HCT116 (cell line): ENCODE measurements around the gene GNB1L. TPM values are rescaled to one million over a fixed set of nuclear protein-coding genes. Genes with fewer than 3 reads are reported as not detected.

ENCODE experiments used
- ATAC-seq: fragments of 200-7000 bp; cut with Tn5 transposase; 2 replicates; pipeline ENCODE4 v1.9.1; 2020; ENCODE audit warnings: mild to moderate bottlenecking, moderate library complexity
- BruUV-seq: library from RNA; stranded (reverse); fragments of 400-500 nt; replicated peaks from 2 replicates; lab custom pipeline; 2021; lab: Mats Ljungman, UMichigan
- CTCF ChIA-PET: fragments of 300-600 bp; sonication (Branson Sonifier 250); formaldehyde crosslinking; loops from one replicate; lab custom pipeline; 2021; ENCODE audit warnings: antibody characterized with exemption; lab: Charles Lee
- POLR2A ChIA-PET: fragments of 300-600, 350-600 bp; sonication (Branson Sonifier 250); formaldehyde crosslinking; loops from one replicate; lab custom pipeline; 2021; ENCODE audit warnings: antibody characterized with exemption; lab: Charles Lee
- RAD21 ChIA-PET, 2 experiments: fragments of 300-600 bp; sonication (Branson Sonifier 250); formaldehyde crosslinking; loops; one replicate each; lab custom pipeline; 2023; ENCODE audit warnings: low total read pairs in 2 of 2; ENCODE audit not compliant: uncharacterized antibody in 2 of 2, unreplicated experiment in 2 of 2, low non-redundant PET in 1 of 2; lab: Charles Lee
- DNase-seq: peaks from one replicate; pipeline ENCODE4 v3.0.0-alpha.2; 2010; ENCODE audit warnings: low read depth, low spot score
- H2AFZ ChIP-seq: fragments of 200-600 bp; shearing (Covaris generic), sonication (generic); 2 replicates; pipeline ENCODE4 v1.6.1; 2017; ENCODE audit warnings: low read depth, mixed run types, mixed read lengths, antibody characterized with exemption, low read length; ENCODE audit not compliant: poor library complexity, severe bottlenecking
- H3K27ac ChIP-seq: 2 replicates; pipeline ENCODE4 v1.5.1; 2012; ENCODE audit warnings: low read depth, low read length
- H3K27me3 ChIP-seq: fragments of 200-600 bp; sonication (generic); 2 replicates; pipeline ENCODE4 v1.6.1; 2016; ENCODE audit warnings: mixed run types, low read length, mixed read lengths; ENCODE audit not compliant: insufficient read depth
- H3K36me3 ChIP-seq, 2 experiments: fragments of 200-500 bp in 1 of 2; fragments of 200-600 bp in 1 of 2; sonication (Bioruptor generic) in 1 of 2; sonication (generic) in 1 of 2; 2 replicates each; pipeline versions ENCODE4 v1.5.1 to v1.6.1; 2014 to 2016; ENCODE audit warnings: low read length in 2 of 2, inconsistent platforms in 1 of 2, mixed read lengths in 1 of 2, mixed run types in 1 of 2; ENCODE audit not compliant: insufficient read depth in 2 of 2, control insufficient read depth in 1 of 2
- H3K4me1 ChIP-seq, 2 experiments: fragments of 200-600 bp in 1 of 2; sonication (generic) in 1 of 2; 2 replicates each; pipeline versions ENCODE4 v1.5.1 to v1.6.1; 2012 to 2017; ENCODE audit warnings: low read length in 2 of 2, inconsistent platforms in 1 of 2, mild to moderate bottlenecking in 1 of 2, mixed read lengths in 1 of 2, mixed run types in 1 of 2, moderate library complexity in 1 of 2; ENCODE audit not compliant: insufficient read depth in 2 of 2, control insufficient read depth in 1 of 2
- H3K4me2 ChIP-seq: fragments of 200-600 bp; sonication (generic); 2 replicates; pipeline ENCODE4 v1.6.1; 2017; ENCODE audit warnings: mixed run types, low read length, mixed read lengths
- H3K4me3 ChIP-seq, 2 experiments: fragments of 200-600 bp in 1 of 2; sonication (generic) in 1 of 2; replicated peaks in 1 of 2; 2 replicates each; pipeline ENCODE4 v1.5.1; 2011 to 2016; ENCODE audit warnings: low read length in 2 of 2, control low read depth in 1 of 2, low read depth in 1 of 2, mild to moderate bottlenecking in 1 of 2, mixed read lengths in 1 of 2, mixed run types in 1 of 2
- H3K79me2 ChIP-seq: fragments of 200-600 bp; sonication (generic); 2 replicates; pipeline ENCODE4 v1.6.1; 2017; ENCODE audit warnings: mild to moderate bottlenecking, mixed run types, low read length, moderate library complexity, mixed read lengths; ENCODE audit not compliant: insufficient read depth
- H3K9ac ChIP-seq: fragments of 200-600 bp; sonication (generic); 2 replicates; pipeline ENCODE4 v1.6.1; 2016; ENCODE audit warnings: low read length, mixed read lengths
- H3K9me2 ChIP-seq: fragments of 200-600 bp; sonication (generic), shearing (Covaris generic); 2 replicates; pipeline ENCODE4 v1.6.1; 2017; ENCODE audit warnings: mixed run types, mild to moderate bottlenecking, moderate library complexity; ENCODE audit not compliant: insufficient read depth
- H3K9me3 ChIP-seq, 2 experiments: fragments of 200-500 bp in 1 of 2; fragments of 200-600 bp in 1 of 2; sonication (Bioruptor generic) in 1 of 2; sonication (generic) in 1 of 2; 2 replicates each; pipeline ENCODE4 v1.6.1; 2014 to 2017; ENCODE audit warnings: low read length in 2 of 2, mixed read lengths in 2 of 2, inconsistent platforms in 1 of 2, low read depth in 1 of 2, mild to moderate bottlenecking in 1 of 2, mixed run types in 1 of 2, moderate library complexity in 1 of 2; ENCODE audit not compliant: control insufficient read depth in 1 of 2, insufficient read depth in 1 of 2
- H4K20me1 ChIP-seq: fragments of 200-600 bp; sonication (generic), shearing (Covaris generic); 2 replicates; pipeline ENCODE4 v1.6.1; 2017; ENCODE audit warnings: mixed run types, mild to moderate bottlenecking, moderate library complexity; ENCODE audit not compliant: insufficient read depth
- CBX3 ChIP-seq: IDR thresholded peaks from 2 replicates; pipeline ENCODE4 v1.6.1; 2012; ENCODE audit warnings: low read depth
- CEBPB ChIP-seq: IDR thresholded peaks from 2 replicates; pipeline ENCODE4 v1.6.1; 2012; ENCODE audit warnings: low read depth
- EZH2 ChIP-seq: fragments of 200-600 bp; sonication (generic); IDR thresholded peaks from 2 replicates; pipeline ENCODE4 v1.6.1; 2017; ENCODE audit warnings: antibody characterized with exemption, mixed run types
- EZH2phosphoT487 ChIP-seq: fragments of 200-600 bp; IDR thresholded peaks from 2 replicates; pipeline ENCODE4 v1.6.1; 2018; ENCODE audit warnings: antibody characterized with exemption, borderline replicate concordance
- FOSL1 ChIP-seq: IDR thresholded peaks from 2 replicates; pipeline ENCODE4 v1.6.1; 2012; ENCODE audit warnings: low read depth
- POLR2A ChIP-seq: IDR thresholded peaks from 2 replicates; pipeline ENCODE4 v1.7.0; 2011; ENCODE audit warnings: borderline replicate concordance; ENCODE audit not compliant: insufficient read depth, insufficient read length; ENCODE audit errors: extremely low read depth
- SIN3A ChIP-seq: IDR thresholded peaks from 2 replicates; pipeline ENCODE4 v1.6.1; 2012; ENCODE audit warnings: low read depth
- SP1 ChIP-seq: IDR thresholded peaks from 2 replicates; pipeline ENCODE4 v1.6.1; 2012; ENCODE audit warnings: low read depth
- SRF ChIP-seq: IDR thresholded peaks from 2 replicates; pipeline ENCODE4 v1.6.1; 2012; ENCODE audit warnings: low read depth
- TCF7L2 ChIP-seq: IDR thresholded peaks from 2 replicates; pipeline ENCODE4 v1.7.0; 2011; ENCODE audit warnings: borderline replicate concordance, inconsistent platforms; ENCODE audit not compliant: insufficient read depth, insufficient read length; ENCODE audit errors: extremely low read depth
- ZNF274 ChIP-seq: fragments of 200-500 bp; sonication (Bioruptor generic); IDR thresholded peaks from 2 replicates; pipeline ENCODE4 v1.6.1; 2014; ENCODE audit warnings: mild to moderate bottlenecking, low read depth, low read length, inconsistent platforms
- intact Hi-C: fragments of 100-400 bp; cut with micrococcal nuclease; formaldehyde crosslinking; loops from 2 replicates; pipeline ENCODE4 v1.10.0; 2022
- total RNA-seq: library from RNA; stranded (reverse); gene quantifications from one replicate; pipeline ENCODE4 v1.2.1, GENCODE V29; 2021; ENCODE audit not compliant: unreplicated experiment
- TF ChIP-seq, protein P1 (sequence below): IDR thresholded peaks from 2 replicates; pipeline ENCODE4 v1.6.1; 2011; ENCODE audit warnings: mild to moderate bottlenecking, low read length, moderate library complexity; ENCODE audit not compliant: insufficient replicate concordance; ENCODE audit errors: extremely low read depth
- TF ChIP-seq, protein P2 (sequence below): IDR thresholded peaks from 2 replicates; pipeline ENCODE4 v1.6.1; 2012
- TF ChIP-seq, protein P3 (sequence below): IDR thresholded peaks from 2 replicates; pipeline ENCODE4 v1.6.1; 2012; ENCODE audit warnings: low read depth
- TF ChIP-seq, protein P4 (sequence below), 3 experiments: fragments of 200-600 bp in 1 of 3; sonication (generic) in 1 of 3; IDR thresholded peaks in 2 of 3; conservative IDR thresholded peaks in 1 of 3; 2 replicates each; pipeline ENCODE4 v1.5.1; 2012 to 2017; ENCODE audit warnings: low read depth in 2 of 3, low read length in 2 of 3, antibody characterized with exemption in 1 of 3, borderline replicate concordance in 1 of 3, control low read depth in 1 of 3, mild to moderate bottlenecking in 1 of 3, mixed read lengths in 1 of 3, mixed run types in 1 of 3, moderate library complexity in 1 of 3; ENCODE audit not compliant: insufficient read depth in 1 of 3
- TF ChIP-seq, protein P5 (sequence below): IDR thresholded peaks from 2 replicates; pipeline ENCODE4 v1.6.1; 2012

The GNB1L gene
- total RNA-seq, 1 experiment from 2014 or later, result 12.1 TPM

DNA sequence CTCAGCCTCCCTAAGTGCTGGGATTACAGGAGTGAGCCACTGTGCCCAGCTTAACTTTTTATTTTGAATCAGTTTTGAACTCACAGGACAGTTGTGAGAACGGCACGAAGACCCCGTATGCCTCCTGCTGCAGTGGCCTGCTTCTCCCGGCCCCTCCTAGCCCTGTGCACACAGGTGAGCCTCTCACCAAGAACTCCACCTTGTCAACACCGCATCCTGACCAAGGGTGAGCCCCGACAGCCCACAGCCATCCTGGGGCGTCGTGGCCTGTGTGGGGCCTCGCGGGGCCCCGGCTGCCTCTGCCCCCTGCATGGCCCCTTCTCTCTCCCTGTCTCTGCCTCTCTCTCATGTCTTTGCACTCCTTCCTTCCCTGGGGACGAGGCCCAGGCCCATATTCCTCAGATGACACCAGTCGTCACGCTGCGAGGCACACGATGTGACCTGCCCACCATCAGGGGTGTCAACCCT lies 38.8 kb downstream of the GNB1L start:
- intact Hi-C loops, result no loop called here
- Histone ChIP-seq H3K4me1 (no peaks in the 10 kb centered on the region), H3K79me2 (no peaks in the 10 kb centered on the region), H2AFZ (no peak overlapping the region), H3K4me3 (no peak overlapping the region), H3K27ac (no peak overlapping the region), H3K27me3 (no peaks in the 10 kb centered on the region), H3K36me3 (no peaks in the 10 kb centered on the region), H3K9me3 (no peaks in the 10 kb centered on the region), H3K9me2 (no peaks in the 10 kb centered on the region), H4K20me1 (no peaks in the 10 kb centered on the region), H3K4me2 (no peak overlapping the region), H3K9ac (no peak overlapping the region)
- ChIA-PET RAD21 (no interaction called here), POLR2A (no interaction called here), CTCF (no interaction called here)
- BruUV-seq, result no TSS peak
- DNase-seq, result no peak
- TF ChIP-seq, protein P1, sequence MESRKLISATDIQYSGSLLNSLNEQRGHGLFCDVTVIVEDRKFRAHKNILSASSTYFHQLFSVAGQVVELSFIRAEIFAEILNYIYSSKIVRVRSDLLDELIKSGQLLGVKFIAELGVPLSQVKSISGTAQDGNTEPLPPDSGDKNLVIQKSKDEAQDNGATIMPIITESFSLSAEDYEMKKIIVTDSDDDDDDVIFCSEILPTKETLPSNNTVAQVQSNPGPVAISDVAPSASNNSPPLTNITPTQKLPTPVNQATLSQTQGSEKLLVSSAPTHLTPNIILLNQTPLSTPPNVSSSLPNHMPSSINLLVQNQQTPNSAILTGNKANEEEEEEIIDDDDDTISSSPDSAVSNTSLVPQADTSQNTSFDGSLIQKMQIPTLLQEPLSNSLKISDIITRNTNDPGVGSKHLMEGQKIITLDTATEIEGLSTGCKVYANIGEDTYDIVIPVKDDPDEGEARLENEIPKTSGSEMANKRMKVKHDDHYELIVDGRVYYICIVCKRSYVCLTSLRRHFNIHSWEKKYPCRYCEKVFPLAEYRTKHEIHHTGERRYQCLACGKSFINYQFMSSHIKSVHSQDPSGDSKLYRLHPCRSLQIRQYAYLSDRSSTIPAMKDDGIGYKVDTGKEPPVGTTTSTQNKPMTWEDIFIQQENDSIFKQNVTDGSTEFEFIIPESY, result no peak
- TF ChIP-seq SRF (no peak), POLR2A (no peak), EZH2phosphoT487 (no peak), SP1 (no peak), CEBPB (no peak), SIN3A (no peak), TCF7L2 (no peak), FOSL1 (no peak), CBX3 (no peak), ZNF274 (no peak), EZH2 (no peak)
- TF ChIP-seq, protein P2, sequence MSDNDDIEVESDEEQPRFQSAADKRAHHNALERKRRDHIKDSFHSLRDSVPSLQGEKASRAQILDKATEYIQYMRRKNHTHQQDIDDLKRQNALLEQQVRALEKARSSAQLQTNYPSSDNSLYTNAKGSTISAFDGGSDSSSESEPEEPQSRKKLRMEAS, result no peak
- TF ChIP-seq, protein P3, sequence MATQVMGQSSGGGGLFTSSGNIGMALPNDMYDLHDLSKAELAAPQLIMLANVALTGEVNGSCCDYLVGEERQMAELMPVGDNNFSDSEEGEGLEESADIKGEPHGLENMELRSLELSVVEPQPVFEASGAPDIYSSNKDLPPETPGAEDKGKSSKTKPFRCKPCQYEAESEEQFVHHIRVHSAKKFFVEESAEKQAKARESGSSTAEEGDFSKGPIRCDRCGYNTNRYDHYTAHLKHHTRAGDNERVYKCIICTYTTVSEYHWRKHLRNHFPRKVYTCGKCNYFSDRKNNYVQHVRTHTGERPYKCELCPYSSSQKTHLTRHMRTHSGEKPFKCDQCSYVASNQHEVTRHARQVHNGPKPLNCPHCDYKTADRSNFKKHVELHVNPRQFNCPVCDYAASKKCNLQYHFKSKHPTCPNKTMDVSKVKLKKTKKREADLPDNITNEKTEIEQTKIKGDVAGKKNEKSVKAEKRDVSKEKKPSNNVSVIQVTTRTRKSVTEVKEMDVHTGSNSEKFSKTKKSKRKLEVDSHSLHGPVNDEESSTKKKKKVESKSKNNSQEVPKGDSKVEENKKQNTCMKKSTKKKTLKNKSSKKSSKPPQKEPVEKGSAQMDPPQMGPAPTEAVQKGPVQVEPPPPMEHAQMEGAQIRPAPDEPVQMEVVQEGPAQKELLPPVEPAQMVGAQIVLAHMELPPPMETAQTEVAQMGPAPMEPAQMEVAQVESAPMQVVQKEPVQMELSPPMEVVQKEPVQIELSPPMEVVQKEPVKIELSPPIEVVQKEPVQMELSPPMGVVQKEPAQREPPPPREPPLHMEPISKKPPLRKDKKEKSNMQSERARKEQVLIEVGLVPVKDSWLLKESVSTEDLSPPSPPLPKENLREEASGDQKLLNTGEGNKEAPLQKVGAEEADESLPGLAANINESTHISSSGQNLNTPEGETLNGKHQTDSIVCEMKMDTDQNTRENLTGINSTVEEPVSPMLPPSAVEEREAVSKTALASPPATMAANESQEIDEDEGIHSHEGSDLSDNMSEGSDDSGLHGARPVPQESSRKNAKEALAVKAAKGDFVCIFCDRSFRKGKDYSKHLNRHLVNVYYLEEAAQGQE, result no peak
- TF ChIP-seq, protein P4, sequence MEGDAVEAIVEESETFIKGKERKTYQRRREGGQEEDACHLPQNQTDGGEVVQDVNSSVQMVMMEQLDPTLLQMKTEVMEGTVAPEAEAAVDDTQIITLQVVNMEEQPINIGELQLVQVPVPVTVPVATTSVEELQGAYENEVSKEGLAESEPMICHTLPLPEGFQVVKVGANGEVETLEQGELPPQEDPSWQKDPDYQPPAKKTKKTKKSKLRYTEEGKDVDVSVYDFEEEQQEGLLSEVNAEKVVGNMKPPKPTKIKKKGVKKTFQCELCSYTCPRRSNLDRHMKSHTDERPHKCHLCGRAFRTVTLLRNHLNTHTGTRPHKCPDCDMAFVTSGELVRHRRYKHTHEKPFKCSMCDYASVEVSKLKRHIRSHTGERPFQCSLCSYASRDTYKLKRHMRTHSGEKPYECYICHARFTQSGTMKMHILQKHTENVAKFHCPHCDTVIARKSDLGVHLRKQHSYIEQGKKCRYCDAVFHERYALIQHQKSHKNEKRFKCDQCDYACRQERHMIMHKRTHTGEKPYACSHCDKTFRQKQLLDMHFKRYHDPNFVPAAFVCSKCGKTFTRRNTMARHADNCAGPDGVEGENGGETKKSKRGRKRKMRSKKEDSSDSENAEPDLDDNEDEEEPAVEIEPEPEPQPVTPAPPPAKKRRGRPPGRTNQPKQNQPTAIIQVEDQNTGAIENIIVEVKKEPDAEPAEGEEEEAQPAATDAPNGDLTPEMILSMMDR (IDR thresholded peaks at IDR 0.05 in 2 of 3, conservative IDR thresholded peaks at IDR 0.05 in 1 of 3; ENCODE audit: borderline replicate concordance in 1 of 3, insufficient read depth in 1 of 3, low read depth in 2 of 3, low read length in 2 of 3), result no peak
- TF ChIP-seq, protein P5, sequence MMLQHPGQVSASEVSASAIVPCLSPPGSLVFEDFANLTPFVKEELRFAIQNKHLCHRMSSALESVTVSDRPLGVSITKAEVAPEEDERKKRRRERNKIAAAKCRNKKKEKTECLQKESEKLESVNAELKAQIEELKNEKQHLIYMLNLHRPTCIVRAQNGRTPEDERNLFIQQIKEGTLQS, result no peak
- TF ChIP-seq, all 23 proteins: peak for 0
- no peak for ATAC-seq
